ENCODE data around the gene DZIP3.

DNA sequence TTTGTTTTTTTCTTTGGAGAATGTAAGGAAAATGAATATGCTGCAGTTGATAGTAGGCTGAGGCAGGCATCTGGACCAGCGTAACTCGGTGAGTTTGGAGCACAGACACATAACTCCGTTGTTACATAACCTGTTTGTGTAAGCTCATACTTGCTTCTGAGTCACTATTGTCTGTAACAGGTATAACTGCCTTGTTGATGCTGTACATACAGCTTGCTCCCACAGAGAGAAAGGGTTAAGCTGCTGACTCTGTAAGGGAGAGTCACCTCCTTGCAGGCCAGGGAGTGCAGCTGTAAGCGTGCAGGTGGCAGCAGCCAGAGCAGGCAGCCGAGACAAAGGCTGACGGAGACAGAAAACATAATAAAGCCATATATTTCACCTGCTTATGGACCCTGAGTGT lies 147.3 kb downstream of the DZIP3 start:
- TF ChIP-seq SUZ12 (IDR thresholded peaks at IDR 0.05; ENCODE audit: extremely low read depth, insufficient read depth, insufficient read length) (no peak), ZNF274 (IDR thresholded peaks at IDR 0.05; ENCODE audit: low read depth, low read length) (no peak)

Data from NT2/D1 (cell line).